Pericardium fibroblast (primary cell): ENCODE measurements around the gene RNFT1. TPM values are rescaled to one million over a fixed set of nuclear protein-coding genes. Genes with fewer than 3 reads are reported as not detected.

ENCODE experiments used
- total RNA-seq: library from RNA; depleted of rRNA; stranded (reverse); fragments of >200 nt; gene quantifications from 2 replicates; pipeline ENCODE4 v1.2.3, GENCODE V29; 2015

RNFT1 gene, protein sequence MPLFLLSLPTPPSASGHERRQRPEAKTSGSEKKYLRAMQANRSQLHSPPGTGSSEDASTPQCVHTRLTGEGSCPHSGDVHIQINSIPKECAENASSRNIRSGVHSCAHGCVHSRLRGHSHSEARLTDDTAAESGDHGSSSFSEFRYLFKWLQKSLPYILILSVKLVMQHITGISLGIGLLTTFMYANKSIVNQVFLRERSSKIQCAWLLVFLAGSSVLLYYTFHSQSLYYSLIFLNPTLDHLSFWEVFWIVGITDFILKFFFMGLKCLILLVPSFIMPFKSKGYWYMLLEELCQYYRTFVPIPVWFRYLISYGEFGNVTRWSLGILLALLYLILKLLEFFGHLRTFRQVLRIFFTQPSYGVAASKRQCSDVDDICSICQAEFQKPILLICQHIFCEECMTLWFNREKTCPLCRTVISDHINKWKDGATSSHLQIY
- 9.2 and 12.1 TPM in 2 replicates for total RNA-seq

GRCh38 chr17:59964482-59965328, at the start of gene RNFT1:
RNFT1 (minus strand) TSS chr17:59964740; CDS start chr17:59964663, 77 bp downstream.

Other genes starting within 250 kb of the RNFT1 start
- gene TUBD1, start 71.8 kb downstream of the RNFT1 start, total RNA-seq = 4.8 and 5.7 TPM in 2 replicates
- 11.2 and 14.2 TPM in 2 replicates for gene RPS6KB1, start 71.6 kb downstream of the RNFT1 start, total RNA-seq
- 13.4 and 24.5 TPM in 2 replicates for gene HEATR6, start 114.2 kb upstream of the RNFT1 start, total RNA-seq
- gene CA4, start 185.2 kb upstream of the RNFT1 start, total RNA-seq = not detected in 2 replicates